GM19328 (cell line): ENCODE data around the gene GNG5.
"Not testable (repeated sequence)": the region's sequence is repeated elsewhere in the genome, so short reads cannot be mapped to it uniquely, and the experiment has no call there.

Source experiments
- ATAC-seq: cut with Tn5 transposase; IDR thresholded peaks from one replicate; pipeline ENCODE4 v1.9.1; 2021; ENCODE audit warnings: mild to moderate bottlenecking, moderate library complexity; ENCODE audit not compliant: unreplicated experiment

GNG5 gene

GRCh38 chr1:84506002-84506728 is at the start of gene GNG5, which contains the start of gene SPATA1:
Gene GNG5, minus strand, starts transcription at chr1:84506581. Its CDS starts 490 bp downstream, at chr1:84506091.
Gene SPATA1, plus strand, starts transcription at chr1:84506386. Its CDS starts 9,974 bp downstream, at chr1:84516360.
- ATAC-seq: peak; percentile 80

DNA sequence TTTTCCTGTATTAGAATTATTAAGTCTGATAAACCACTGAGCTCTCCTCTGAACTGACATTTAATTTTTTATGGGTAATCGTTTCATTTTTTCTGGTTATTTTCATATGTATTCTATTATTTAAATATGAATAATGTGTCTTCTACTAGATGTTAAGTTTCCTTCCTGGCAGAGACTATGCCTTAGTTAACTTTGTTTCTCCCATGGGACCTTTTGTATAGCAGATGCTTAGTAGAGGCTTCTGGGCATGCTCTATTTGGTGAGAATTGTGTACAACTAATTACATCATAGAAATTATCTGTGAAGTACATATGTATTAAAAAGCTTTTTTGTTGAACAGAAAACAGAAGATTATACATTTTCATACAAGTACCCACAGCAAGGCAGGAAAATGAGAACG is 44.4 kb upstream of the GNG5 start:
- no peak for ATAC-seq

DNA sequence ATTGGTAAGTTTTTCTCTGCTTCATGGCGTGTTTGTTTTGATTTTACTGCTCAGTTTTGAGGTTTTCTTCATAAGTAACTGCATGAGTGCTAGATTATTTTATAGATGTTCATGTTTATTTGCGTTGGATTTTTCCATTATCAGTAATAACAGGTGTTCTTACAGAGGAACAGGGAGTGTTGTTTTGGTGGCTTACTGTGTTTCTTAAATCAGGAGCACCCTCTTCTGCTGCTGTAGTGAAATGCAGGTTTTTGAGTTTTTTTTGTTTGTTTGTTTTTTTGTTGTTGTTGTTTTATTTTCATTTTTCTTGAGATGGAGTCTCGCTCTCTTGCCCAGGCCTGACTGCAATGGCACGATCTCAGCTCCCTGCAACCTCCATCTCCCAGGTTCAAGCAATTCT is 35.3 kb upstream of the GNG5 start:
- no peak for ATAC-seq

DNA sequence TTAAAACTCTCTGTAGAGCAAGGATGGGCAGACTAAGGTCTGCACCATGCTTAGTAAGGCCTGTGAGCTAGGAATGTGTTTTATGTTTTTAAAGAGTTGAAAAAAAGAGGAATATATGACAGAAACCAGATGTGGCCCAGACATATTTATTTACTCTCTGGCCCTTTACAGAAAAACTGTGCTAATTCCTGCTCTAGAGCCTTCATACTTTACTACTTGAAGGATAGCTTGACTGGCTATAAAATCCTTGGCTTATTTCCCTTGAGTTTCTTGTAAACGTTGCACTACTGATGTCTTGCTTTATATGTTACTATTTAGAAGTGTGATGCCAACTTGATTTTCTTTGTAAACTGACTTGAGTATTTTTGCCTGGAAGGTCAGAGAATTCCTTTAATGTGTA is 34.4 kb upstream of the GNG5 start:
- no peak for ATAC-seq

GRCh38 chr1:84539972-84540371 is 33.6 kb upstream of the GNG5 start:
- no peak for ATAC-seq

GRCh38 chr1:84538599-84538998 is 32.2 kb upstream of the GNG5 start:
- no peak for ATAC-seq

GRCh38 chr1:84525779-84526178 is 19.4 kb upstream of the GNG5 start:
- no peak for ATAC-seq

DNA sequence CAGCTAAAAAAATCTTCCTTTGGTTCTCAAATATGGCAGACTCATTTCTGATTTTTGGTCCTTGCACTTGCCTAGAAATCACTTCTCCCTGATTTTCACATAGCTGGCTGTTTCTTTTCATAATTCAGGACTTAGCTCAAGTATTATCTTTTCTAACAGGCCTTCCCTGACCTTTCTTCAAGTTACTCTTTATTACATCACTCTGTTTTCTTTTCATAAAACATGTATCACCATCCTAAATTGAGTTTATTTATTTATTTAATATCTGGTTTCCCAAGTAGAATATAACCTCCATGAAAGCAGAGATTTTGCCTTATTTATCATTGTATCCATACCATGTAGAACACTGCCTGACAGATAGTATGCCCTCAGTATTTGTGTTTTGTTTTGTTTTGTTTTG is 18.2 kb upstream of the GNG5 start:
- no peak for ATAC-seq

- ATAC-seq: no peak
These were observed 4.3 kb upstream of the GNG5 start for GRCh38 chr1:84510668-84511067.

DNA sequence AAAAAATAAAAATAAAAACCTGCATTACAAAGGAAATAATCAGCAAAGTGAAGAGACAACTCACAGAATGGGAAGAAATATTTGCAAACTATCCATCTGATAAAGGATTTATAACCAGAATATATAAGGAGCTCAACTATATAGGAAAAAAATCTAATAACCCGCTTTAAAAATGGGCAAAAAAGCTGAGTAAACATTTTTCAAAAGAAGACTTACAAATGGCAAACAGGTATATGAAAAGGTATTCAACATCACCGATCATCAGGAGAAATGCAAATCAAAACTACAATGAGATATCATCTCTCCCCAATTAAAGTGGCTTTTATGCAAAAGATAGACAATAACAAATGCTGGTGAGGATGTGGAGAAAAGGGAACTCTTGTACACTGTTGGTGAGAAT is 3.8 kb upstream of the GNG5 start:
- no peak for ATAC-seq

DNA sequence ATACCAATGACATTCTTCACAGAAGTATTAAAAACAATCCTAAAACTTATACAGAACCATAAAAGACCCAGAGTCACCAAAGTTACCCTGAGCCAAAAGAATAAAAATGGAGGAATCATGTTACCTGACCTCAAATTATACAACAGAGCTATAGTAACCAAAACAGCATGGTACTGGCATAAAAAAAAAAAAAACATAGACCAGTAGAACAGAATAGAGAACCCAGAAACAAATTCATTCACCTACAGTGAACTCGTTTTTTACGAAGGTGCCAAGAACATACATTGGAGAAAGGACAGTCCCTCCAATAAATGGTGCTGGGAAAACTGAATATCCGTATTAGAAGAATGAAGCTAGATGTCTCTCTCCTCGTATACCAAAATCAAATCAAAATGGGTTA is 2.6 kb upstream of the GNG5 start:
- no peak for ATAC-seq

DNA sequence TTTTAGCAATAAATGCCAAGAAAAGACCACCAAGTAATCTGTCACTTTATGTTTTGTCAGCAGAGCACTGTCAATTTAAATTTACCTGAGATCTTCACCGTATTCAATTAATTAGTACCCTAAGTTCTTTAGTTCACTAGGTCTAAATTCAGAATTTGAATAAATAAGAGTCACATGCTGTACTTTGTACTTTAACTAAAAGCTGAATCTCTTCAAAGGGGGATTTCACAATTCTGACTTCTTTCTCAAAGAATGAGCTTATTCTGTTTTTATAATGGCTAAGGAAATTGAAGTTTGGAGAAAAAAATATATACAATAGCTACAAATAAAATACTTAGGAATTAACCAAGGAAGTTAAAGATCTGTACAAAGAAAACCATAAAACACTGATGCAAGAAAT is 2.1 kb upstream of the GNG5 start:
- no peak for ATAC-seq

DNA sequence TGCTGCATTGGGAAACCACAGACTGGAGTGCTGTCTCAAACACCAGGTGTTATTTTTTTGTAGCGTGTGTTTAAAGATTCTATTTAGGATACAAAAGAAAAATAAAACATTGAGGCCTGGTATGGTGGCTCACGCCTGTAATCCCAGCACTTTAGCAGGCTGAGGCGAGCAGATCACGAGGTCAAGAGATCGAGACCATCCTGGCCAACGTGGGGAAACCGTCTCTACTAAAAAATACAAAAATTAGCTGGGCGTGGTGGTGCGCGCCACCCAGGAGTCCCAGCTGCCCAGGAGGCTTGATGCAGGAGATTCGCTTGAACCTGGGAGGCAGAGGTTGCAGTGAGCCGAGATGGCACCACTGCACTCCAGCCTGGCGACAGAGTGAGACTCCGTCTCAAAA is 1.5 kb upstream of the GNG5 start:
- ATAC-seq: not testable (repeated sequence)

- no peak for ATAC-seq
These were observed 510 bp upstream of the GNG5 start for GRCh38 chr1:84506729-84507453.

DNA sequence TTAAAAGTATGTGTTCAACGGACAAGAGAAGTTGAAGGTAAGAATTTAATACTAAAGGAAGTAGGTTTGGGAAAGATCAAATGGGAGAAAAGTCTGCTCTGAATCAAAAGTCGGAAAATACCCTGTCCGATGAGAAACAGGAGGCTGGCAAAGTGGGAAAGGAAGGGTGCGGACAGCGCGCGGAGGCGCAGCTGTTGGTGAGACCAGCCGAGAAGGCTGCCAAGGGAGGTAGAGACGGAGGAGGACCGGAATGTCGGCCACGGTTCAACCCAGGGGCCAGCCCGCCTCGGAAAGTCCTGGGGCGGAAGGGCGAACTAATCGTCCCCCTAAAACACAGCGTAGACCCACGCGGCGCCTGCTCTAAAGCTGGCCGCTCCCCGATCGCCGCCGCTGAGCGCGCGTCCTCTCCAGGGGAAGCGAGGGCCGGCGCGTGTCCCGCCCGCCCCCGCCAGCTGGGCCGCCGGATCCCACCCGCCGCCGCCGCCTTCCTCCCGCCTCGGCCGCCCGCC is 834 bp downstream of the GNG5 start:
- peak; percentile 29 for ATAC-seq

- no peak for ATAC-seq
These were observed 1.5 kb downstream of the GNG5 start for GRCh38 chr1:84504580-84505492.

- ATAC-seq: no peak
These were observed 3.5 kb downstream of the GNG5 start for GRCh38 chr1:84502927-84503326.

DNA sequence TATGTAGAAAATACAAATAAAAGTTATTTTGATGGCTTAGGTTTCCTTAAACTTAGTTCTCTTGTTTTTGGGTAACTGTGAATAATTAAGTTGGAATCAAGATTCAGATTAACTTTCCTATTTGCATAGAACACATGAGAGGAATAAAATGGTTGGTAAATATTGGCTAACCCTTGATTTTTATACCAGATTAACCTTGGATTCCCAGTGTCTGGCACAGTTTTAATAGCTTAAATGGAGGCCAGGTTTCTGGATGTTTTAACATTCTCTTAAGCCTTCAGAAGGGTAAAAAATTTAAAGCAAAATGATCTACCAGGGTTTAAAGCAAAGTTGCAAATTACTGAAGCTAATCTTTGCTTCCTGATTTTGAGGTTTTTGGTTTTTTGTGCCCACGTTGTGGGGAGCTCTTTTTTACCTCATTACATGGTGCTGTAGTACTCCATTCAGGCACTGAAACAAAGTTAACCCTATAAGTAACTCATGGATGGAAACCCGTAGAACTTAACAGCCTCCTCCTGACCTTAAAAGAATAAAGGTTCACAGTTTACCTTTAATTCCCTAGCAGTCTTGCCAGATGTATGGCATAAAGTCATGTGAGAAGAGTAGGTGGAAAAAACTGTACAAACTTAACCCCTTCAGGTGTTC is 8.6 kb downstream of the GNG5 start:
- ATAC-seq: no peak

- ATAC-seq: no peak
These were observed 9.9 kb downstream of the GNG5 start for GRCh38 chr1:84496498-84496897.

DNA sequence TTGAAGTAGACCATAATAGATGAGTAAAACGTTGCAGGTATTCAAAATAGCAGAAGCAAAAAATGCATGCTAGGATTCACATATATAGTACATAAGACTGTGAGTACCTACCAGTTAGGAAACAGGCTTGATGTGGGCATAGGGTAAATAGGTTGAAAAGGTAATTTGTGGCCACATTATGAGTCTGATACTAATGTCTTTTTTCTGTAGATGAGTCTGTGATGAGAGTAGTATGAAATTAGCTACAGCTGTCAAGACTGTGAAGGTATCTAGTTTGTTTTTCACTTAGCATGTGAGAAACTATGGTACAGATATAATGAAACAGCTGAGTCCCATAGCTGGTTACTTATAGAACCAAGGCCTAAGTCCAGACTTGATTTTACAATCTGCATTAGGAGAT is 12.6 kb downstream of the GNG5 start:
- ATAC-seq: no peak

DNA sequence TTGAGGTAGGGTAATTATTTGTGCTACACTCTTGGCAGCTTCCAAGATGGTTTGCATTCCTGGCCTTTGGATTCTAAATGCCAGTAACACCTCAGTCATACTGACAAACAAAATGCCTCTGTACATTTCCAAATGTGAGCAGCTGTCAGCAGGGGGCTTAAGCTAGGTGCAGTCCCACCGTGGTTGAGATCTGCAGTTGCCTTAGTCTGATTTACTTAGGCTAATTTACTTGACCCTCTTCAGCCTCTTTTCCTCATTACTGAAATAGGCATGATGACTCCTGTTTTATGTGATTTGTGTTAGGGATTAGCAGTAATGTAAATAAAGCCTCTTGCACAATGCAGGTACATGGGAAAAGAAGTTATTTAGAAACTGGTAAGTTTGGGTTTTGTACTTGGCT is 13.7 kb downstream of the GNG5 start:
- ATAC-seq: no peak
